SK-N-MC (cell line): ENCODE data around the gene TOP3B.

Source experiments
- DNase-seq: peaks from one replicate; pipeline ENCODE4 v3.0.0-alpha.2; 2011; ENCODE audit warnings: low read depth, low spot score
- H3K27ac ChIP-seq: fragments of 200-600 bp; sonication (generic); 2 replicates; pipeline ENCODE4 v1.5.1; 2016; ENCODE audit warnings: mixed run types
- H3K36me3 ChIP-seq: fragments of 200-600 bp; sonication (generic); 2 replicates; pipeline ENCODE4 v1.6.1; 2017; ENCODE audit warnings: antibody characterized with exemption, low read length, mixed read lengths; ENCODE audit not compliant: insufficient read depth
- H3K4me3 ChIP-seq: fragments of 200-600 bp; sonication (generic); 2 replicates; pipeline ENCODE4 v1.5.1; 2016
- H3K9ac ChIP-seq: fragments of 200-600 bp; sonication (generic); 2 replicates; pipeline ENCODE4 v1.8.0; 2017; ENCODE audit warnings: mixed run types, mixed read lengths; ENCODE audit not compliant: insufficient read length
- H3K9me3 ChIP-seq: fragments of 200-600 bp; sonication (generic); 2 replicates; pipeline ENCODE4 v1.6.1; 2017; ENCODE audit warnings: low read depth, mild to moderate bottlenecking, antibody characterized with exemption, low read length, moderate library complexity, mixed read lengths
- EZH2 ChIP-seq: fragments of 200-600 bp; sonication (generic); IDR thresholded peaks from one replicate; pipeline ENCODE4 v1.6.1; 2017; ENCODE audit warnings: antibody characterized with exemption
- FOXP2 ChIP-seq: optimal IDR thresholded peaks from 2 replicates; pipeline ENCODE3; 2011; ENCODE audit warnings: mild to moderate bottlenecking, moderate library complexity; ENCODE audit not compliant: insufficient read depth; ENCODE audit errors: extremely low read length, control extremely low read depth
- POLR2AphosphoS5 ChIP-seq: IDR thresholded peaks from 2 replicates; pipeline ENCODE4 v1.6.1; 2012; ENCODE audit warnings: mild to moderate bottlenecking, low read depth, low read length, borderline replicate concordance

The TOP3B gene

GRCh38 chr22:22023581-22024137 is 41.1 kb upstream of the TOP3B start:
- H3K9ac ChIP-seq = no peak overlapping the region
- DNase-seq = no peak
- H3K9me3 ChIP-seq = no peaks in the 10 kb centered on the region
- TF ChIP-seq EZH2 = no peak
- TF ChIP-seq FOXP2 = no peak
- TF ChIP-seq POLR2AphosphoS5 = no peak
- no peak overlapping the region for H3K27ac ChIP-seq
- H3K4me3 ChIP-seq = no peak overlapping the region
- H3K36me3 ChIP-seq = no peaks in the 10 kb centered on the region

DNA sequence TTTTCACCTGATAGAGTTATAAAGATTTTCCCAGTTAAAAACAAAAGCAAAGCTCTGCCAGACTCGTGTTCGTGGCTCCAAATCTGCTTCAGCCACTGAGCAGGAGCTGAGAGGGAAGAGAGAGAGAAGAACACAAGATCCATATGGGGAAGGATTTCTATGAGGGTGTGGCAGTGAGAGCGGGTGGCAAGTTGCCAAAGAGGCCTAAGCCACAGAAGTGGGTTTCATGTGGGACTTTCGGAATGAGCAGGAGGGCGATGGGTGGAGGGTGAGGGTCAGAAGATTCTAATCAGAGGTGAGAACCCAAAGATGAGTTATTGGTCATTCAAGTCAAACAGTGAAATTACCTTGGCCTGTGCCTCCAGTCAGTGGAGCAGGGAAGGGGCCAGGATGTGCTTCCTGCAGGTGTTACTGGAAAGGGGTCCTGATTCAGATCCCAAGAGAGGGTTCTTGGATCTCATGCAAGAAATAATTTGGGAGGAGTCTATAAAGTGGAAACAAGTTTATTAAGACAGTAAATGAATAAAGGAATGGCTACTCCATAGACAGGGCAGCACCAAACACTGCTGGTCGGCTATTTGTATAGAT is 40.5 kb upstream of the TOP3B start:
- DNase-seq = no peak
- H3K9ac ChIP-seq = no peak overlapping the region
- H3K36me3 ChIP-seq = no peaks in the 10 kb centered on the region
- H3K4me3 ChIP-seq = no peak overlapping the region
- TF ChIP-seq FOXP2 = no peak
- TF ChIP-seq POLR2AphosphoS5 = no peak
- no peak for TF ChIP-seq EZH2
- H3K27ac ChIP-seq = no peak overlapping the region
- no peaks in the 10 kb centered on the region for H3K9me3 ChIP-seq

GRCh38 chr22:22022255-22022840 is 39.8 kb upstream of the TOP3B start:
- H3K9me3 ChIP-seq = no peaks in the 10 kb centered on the region
- H3K9ac ChIP-seq = no peak overlapping the region
- H3K4me3 ChIP-seq = no peak overlapping the region
- no peak for TF ChIP-seq POLR2AphosphoS5
- TF ChIP-seq FOXP2 = no peak
- TF ChIP-seq EZH2 = no peak
- H3K36me3 ChIP-seq = no peaks in the 10 kb centered on the region
- DNase-seq = no peak
- no peak overlapping the region for H3K27ac ChIP-seq

DNA sequence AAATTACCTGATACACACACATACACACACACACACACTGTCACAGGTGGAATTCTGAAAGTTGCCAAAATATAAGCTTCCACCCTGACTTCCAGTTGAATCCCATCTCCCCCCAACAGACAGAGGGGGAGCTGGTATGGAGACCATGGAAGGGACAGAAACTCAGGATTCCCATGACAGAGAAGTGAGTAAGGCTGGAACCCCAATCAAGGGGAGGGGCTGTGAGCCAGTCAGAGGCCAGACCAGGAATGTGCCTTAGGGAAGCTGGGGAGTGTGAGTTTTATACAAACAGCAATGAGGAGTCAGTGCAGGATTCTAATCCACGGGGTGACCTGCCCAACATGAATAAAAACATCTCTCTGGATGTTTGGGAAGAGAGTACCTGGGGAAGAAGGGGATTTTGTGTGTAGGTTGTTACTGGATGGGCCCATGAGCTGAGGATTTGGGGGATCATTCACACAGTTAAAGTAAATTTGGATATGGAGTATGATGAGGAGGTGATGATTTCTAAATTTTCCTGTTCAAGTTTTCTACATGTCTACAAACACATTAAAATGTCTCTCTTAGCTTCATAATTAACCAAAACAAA is 38.7 kb upstream of the TOP3B start:
- Histone ChIP-seq H3K9ac (no peak overlapping the region), H3K36me3 (no peaks in the 10 kb centered on the region), H3K9me3 (no peaks in the 10 kb centered on the region), H3K27ac (no peak overlapping the region), H3K4me3 (no peak overlapping the region)
- no peak for DNase-seq
- TF ChIP-seq FOXP2 (no peak), EZH2 (no peak), POLR2AphosphoS5 (no peak)

DNA sequence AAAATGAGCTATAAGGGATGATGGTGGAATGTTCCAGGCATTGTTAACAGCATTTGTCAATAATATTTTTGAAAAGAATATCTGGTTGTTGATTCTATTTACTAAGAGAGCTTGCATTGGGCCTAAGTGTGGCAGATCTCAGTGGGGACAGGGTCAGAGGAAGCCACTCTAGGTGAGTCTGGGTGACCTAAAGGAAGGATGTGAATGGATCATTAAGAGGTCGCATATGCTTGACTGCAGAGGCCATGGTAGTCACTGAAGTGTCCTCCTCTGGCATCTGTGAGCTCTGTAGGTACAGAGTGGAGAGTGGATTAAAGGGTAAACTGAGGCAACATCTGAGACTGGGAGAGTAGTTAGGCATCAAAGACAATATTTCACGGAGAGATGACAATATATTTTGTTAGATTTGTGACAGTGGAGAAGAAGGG is 37.9 kb upstream of the TOP3B start:
- H3K36me3 ChIP-seq = no peaks in the 10 kb centered on the region
- no peak for DNase-seq
- TF ChIP-seq EZH2 (no peak), POLR2AphosphoS5 (no peak), FOXP2 (no peak)
- H3K9me3 ChIP-seq = no peaks in the 10 kb centered on the region
- no peak overlapping the region for H3K4me3 ChIP-seq
- no peak overlapping the region for H3K27ac ChIP-seq
- no peak overlapping the region for H3K9ac ChIP-seq

GRCh38 chr22:22019659-22020424 is 37.3 kb upstream of the TOP3B start:
- no peak for TF ChIP-seq POLR2AphosphoS5
- no peak for TF ChIP-seq FOXP2
- no peak for TF ChIP-seq EZH2
- no peak overlapping the region for H3K9ac ChIP-seq
- no peak overlapping the region for H3K4me3 ChIP-seq
- H3K36me3 ChIP-seq = no peaks in the 10 kb centered on the region
- no peak for DNase-seq
- no peaks in the 10 kb centered on the region for H3K9me3 ChIP-seq
- H3K27ac ChIP-seq = no peak overlapping the region

- DNase-seq = no peak
- Histone ChIP-seq H3K9me3 (no peaks in the 10 kb centered on the region), H3K4me3 (no peak overlapping the region), H3K36me3 (no peaks in the 10 kb centered on the region), H3K27ac (no peak overlapping the region), H3K9ac (no peak overlapping the region)
- TF ChIP-seq EZH2 (no peak), FOXP2 (no peak), POLR2AphosphoS5 (no peak)
Observed at GRCh38 chr22:22018825-22019658, 36.5 kb upstream of the TOP3B start.

DNA sequence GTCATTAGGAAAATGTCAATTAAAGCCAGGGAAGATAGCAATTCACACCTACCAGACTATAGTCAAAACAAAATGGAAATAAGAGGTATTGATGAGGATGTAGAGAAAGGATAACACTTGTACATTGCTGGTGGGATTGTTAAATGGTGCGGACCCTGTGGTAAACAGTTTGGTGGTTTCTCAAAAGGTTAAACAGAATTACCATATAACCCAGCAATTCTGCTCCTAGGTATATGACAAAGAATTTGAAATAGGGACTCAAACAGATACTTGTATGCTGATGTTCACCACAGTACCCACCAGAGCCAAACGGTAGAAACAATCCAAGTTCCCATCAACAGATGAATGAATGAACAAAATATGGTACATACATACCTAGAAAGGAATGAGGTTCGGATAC is 33.0 kb upstream of the TOP3B start:
- Histone ChIP-seq H3K9ac (no peak overlapping the region), H3K4me3 (no peak overlapping the region), H3K27ac (no peak overlapping the region), H3K36me3 (no peaks in the 10 kb centered on the region), H3K9me3 (no peaks in the 10 kb centered on the region)
- DNase-seq = no peak
- TF ChIP-seq FOXP2 = no peak
- no peak for TF ChIP-seq EZH2
- TF ChIP-seq POLR2AphosphoS5 = no peak
